SJSA1 (cell line): ENCODE data around the gene CISH. TPM values are rescaled to one million over a fixed set of nuclear protein-coding genes. Genes with fewer than 3 reads are reported as not detected.

ENCODE experiments used
- DNase-seq, 2 experiments: peaks; one replicate each; pipeline ENCODE4 v3.0.0-alpha.2; 2015 to 2020; ENCODE audit warnings: low spot score in 2 of 2, low read depth in 1 of 2
- H3K27ac ChIP-seq: fragments of 250-450 bp; sonication (Bioruptor Pico); 2 replicates; pipeline ENCODE4 v1.5.1; 2020; ENCODE audit warnings: mild to moderate bottlenecking, moderate library complexity
- H3K27me3 ChIP-seq: fragments of 250-450 bp; sonication (Bioruptor Pico); replicated peaks from 2 replicates; pipeline ENCODE4 v1.5.1; 2020; ENCODE audit warnings: mild to moderate bottlenecking, moderate library complexity
- H3K36me3 ChIP-seq: fragments of 250-450 bp; sonication (Bioruptor Pico); 2 replicates; pipeline ENCODE4 v1.5.1; 2020; ENCODE audit warnings: mild to moderate bottlenecking
- H3K4me1 ChIP-seq: fragments of 250-450 bp; sonication (Bioruptor Pico); replicated peaks from 2 replicates; pipeline ENCODE4 v1.6.1; 2021; ENCODE audit warnings: mild to moderate bottlenecking
- H3K4me3 ChIP-seq: fragments of 250-450 bp; sonication (Bioruptor Pico); 2 replicates; pipeline ENCODE4 v1.5.1; 2020; ENCODE audit warnings: mild to moderate bottlenecking
- H3K9me3 ChIP-seq: fragments of 250-450 bp; sonication (Bioruptor Pico); replicated peaks from 2 replicates; pipeline ENCODE4 v1.5.1; 2020; ENCODE audit warnings: mild to moderate bottlenecking
- total RNA-seq: library from RNA; depleted of rRNA; stranded (reverse); fragments of >200 nt; shearing (Covaris generic); gene quantifications from 2 replicates; pipeline ENCODE4 v1.2.3, GENCODE V29; 2014

CISH gene
- total RNA-seq, 1 experiment from 2014 or later = 0.92 TPM

GRCh38 chr3:50573566-50574443 lies 37.8 kb downstream of the CISH start:
- Histone ChIP-seq H3K36me3 (peaks cover 10% of the 10 kb centered on the region; the same call in 1 of the 2 replicates), H3K9me3 (no peaks in the 10 kb centered on the region), H3K27me3 (no peaks in the 10 kb centered on the region), H3K4me3 (no peak overlapping the region), H3K4me1 (peaks cover 7% of the 10 kb centered on the region), H3K27ac (no peak overlapping the region)
- DNase-seq = no peak

- Histone ChIP-seq H3K9me3 (no peaks in the 10 kb centered on the region), H3K27me3 (no peaks in the 10 kb centered on the region), H3K36me3 (peaks cover 10% of the 10 kb centered on the region; the same call in 1 of the 2 replicates), H3K4me1 (peaks cover 13% of the 10 kb centered on the region), H3K4me3 (no peak overlapping the region), H3K27ac (no peak overlapping the region)
- no peak for DNase-seq
Observed at GRCh38 chr3:50572801-50573371, 38.7 kb downstream of the CISH start.

GRCh38 chr3:50572158-50572557 lies 39.4 kb downstream of the CISH start:
- H3K4me1 ChIP-seq = peaks cover 21% of the 10 kb centered on the region
- H3K27me3 ChIP-seq = no peaks in the 10 kb centered on the region
- H3K27ac ChIP-seq = no peak overlapping the region
- no peak overlapping the region for H3K4me3 ChIP-seq
- H3K36me3 ChIP-seq = 0 out of 2 replicates have a peak, but pooled peaks cover 7% of the 10 kb centered on the region
- DNase-seq = peak; percentile 36 to 56
- no peaks in the 10 kb centered on the region for H3K9me3 ChIP-seq

- Histone ChIP-seq H3K27me3 (no peaks in the 10 kb centered on the region), H3K27ac (no peak overlapping the region), H3K4me1 (peaks cover 26% of the 10 kb centered on the region), H3K4me3 (no peak overlapping the region), H3K9me3 (no peaks in the 10 kb centered on the region), H3K36me3 (0 out of 2 replicates have a peak, but pooled peaks cover 7% of the 10 kb centered on the region)
- no peak for DNase-seq
Observed at GRCh38 chr3:50571486-50571885, 40.1 kb downstream of the CISH start.

GRCh38 chr3:50570508-50571279 lies 40.9 kb downstream of the CISH start:
- H3K9me3 ChIP-seq = no peaks in the 10 kb centered on the region
- no peak for DNase-seq
- H3K4me3 ChIP-seq = peak overlapping the region; percentile 57; the same call in 1 of the 2 replicates
- H3K27ac ChIP-seq = no peak overlapping the region
- peaks cover 26% of the 10 kb centered on the region for H3K4me1 ChIP-seq
- 0 out of 2 replicates have a peak, but pooled peaks cover 7% of the 10 kb centered on the region for H3K36me3 ChIP-seq
- no peaks in the 10 kb centered on the region for H3K27me3 ChIP-seq

- H3K4me3 ChIP-seq = peak within 1 kb of the TSS; percentile 57
- peaks cover 26% of the 10 kb centered on the region for H3K4me1 ChIP-seq
- peak; percentile 96 to 97 for DNase-seq
- H3K9me3 ChIP-seq = no peaks in the 10 kb centered on the region
- 0 out of 2 replicates have a peak, but pooled peaks cover 7% of the 10 kb centered on the region for H3K36me3 ChIP-seq
- H3K27ac ChIP-seq = peak within 1 kb of the TSS; percentile 40; the same call in 1 of the 2 replicates
- H3K27me3 ChIP-seq = no peaks in the 10 kb centered on the region
Observed at GRCh38 chr3:50568947-50569749, 42.4 kb downstream of the CISH start, which contains the start of gene HEMK1. Gene HEMK1, plus strand, starts transcription at chr3:50569522. Its CDS starts 1,583 bp downstream, at chr3:50571105.

- peak; percentile 72 to 89 for DNase-seq
- Histone ChIP-seq H3K27ac (no peak within 1 kb of the TSS), H3K27me3 (no peaks in the 10 kb centered on the region), H3K36me3 (0 out of 2 replicates have a peak, but pooled peaks cover 3% of the 10 kb centered on the region), H3K4me1 (peaks cover 30% of the 10 kb centered on the region), H3K9me3 (no peaks in the 10 kb centered on the region), H3K4me3 (peak within 1 kb of the TSS; percentile 50)
Observed at GRCh38 chr3:50567386-50568167, 44.0 kb downstream of the CISH start, which contains the start of gene C3orf18. Gene C3orf18, minus strand, starts transcription at chr3:50567747. Its CDS starts 2,048 bp downstream, at chr3:50565699.

GRCh38 chr3:50567011-50567385 lies 44.6 kb downstream of the CISH start:
- Histone ChIP-seq H3K27ac (no peak overlapping the region), H3K9me3 (no peaks in the 10 kb centered on the region)

GRCh38 chr3:50564321-50564720 lies 47.3 kb downstream of the CISH start:
- H3K4me3 ChIP-seq = no peak overlapping the region
- H3K27me3 ChIP-seq = no peaks in the 10 kb centered on the region
- H3K27ac ChIP-seq = no peak overlapping the region
- no peaks in the 10 kb centered on the region for H3K9me3 ChIP-seq
- no peak for DNase-seq
- no peaks in the 10 kb centered on the region for H3K36me3 ChIP-seq
- H3K4me1 ChIP-seq = peaks cover 24% of the 10 kb centered on the region

More at GRCh38 chr3:50567011-50567385, 44.6 kb downstream of the CISH start:
- H3K36me3 ChIP-seq = no peaks in the 10 kb centered on the region
- H3K4me1 ChIP-seq = peaks cover 31% of the 10 kb centered on the region
- no peak for DNase-seq
- H3K27me3 ChIP-seq = no peaks in the 10 kb centered on the region
- peak overlapping the region; percentile 50 for H3K4me3 ChIP-seq

GRCh38 chr3:50563867-50564266 lies 47.7 kb downstream of the CISH start:
- Histone ChIP-seq H3K27ac (no peak overlapping the region), H3K4me3 (no peak overlapping the region), H3K9me3 (no peaks in the 10 kb centered on the region), H3K4me1 (peaks cover 24% of the 10 kb centered on the region), H3K36me3 (no peaks in the 10 kb centered on the region), H3K27me3 (no peaks in the 10 kb centered on the region)
- DNase-seq = no peak

- Histone ChIP-seq H3K4me1 (peaks cover 18% of the 10 kb centered on the region), H3K4me3 (no peak overlapping the region), H3K27me3 (no peaks in the 10 kb centered on the region), H3K36me3 (no peaks in the 10 kb centered on the region), H3K9me3 (no peaks in the 10 kb centered on the region), H3K27ac (no peak overlapping the region)
- peak in 1 of 2 experiments; percentile 2 for DNase-seq
Observed at GRCh38 chr3:50562861-50563260, 48.7 kb downstream of the CISH start.

GRCh38 chr3:50559702-50560101 lies 51.9 kb downstream of the CISH start:
- Histone ChIP-seq H3K27me3 (no peaks in the 10 kb centered on the region), H3K4me1 (peaks cover 5% of the 10 kb centered on the region; the same call in 1 of the 2 replicates), H3K36me3 (no peaks in the 10 kb centered on the region), H3K9me3 (no peaks in the 10 kb centered on the region), H3K4me3 (no peak overlapping the region), H3K27ac (no peak overlapping the region)
- DNase-seq = no peak
